Fibroblast of lung (primary cell): ENCODE data around the gene FBN1. TPM values are rescaled to one million over a fixed set of nuclear protein-coding genes. Genes with fewer than 3 reads are reported as not detected.

Source experiments
- DNase-seq, 2 donors: peaks; one replicate each; pipeline versions ENCODE4 v3.0.0 to v3.0.0-alpha.2; 2010; ENCODE audit warnings: low read depth in 2 of 2
- H2AFZ ChIP-seq: 2 replicates; pipeline ENCODE4 v1.5.1; 2012; ENCODE audit warnings: low read length, control low read depth, inconsistent platforms
- H3K27ac ChIP-seq: 2 replicates; pipeline ENCODE4 v1.5.1; 2011; ENCODE audit warnings: low read length, control low read depth; ENCODE audit not compliant: insufficient read depth
- H3K27me3 ChIP-seq: 2 replicates; pipeline ENCODE4 v1.5.1; 2011; ENCODE audit warnings: mild to moderate bottlenecking, low read length; ENCODE audit not compliant: control insufficient read depth, insufficient read depth
- H3K36me3 ChIP-seq: 2 replicates; pipeline ENCODE4 v1.5.1; 2011; ENCODE audit warnings: low read length; ENCODE audit not compliant: control insufficient read depth, insufficient read depth
- H3K4me1 ChIP-seq: 2 replicates; pipeline ENCODE4 v1.5.1; 2011; ENCODE audit warnings: low read length; ENCODE audit not compliant: control insufficient read depth, insufficient read depth; ENCODE audit errors: extremely low read depth
- H3K4me2 ChIP-seq: 2 replicates; pipeline ENCODE4 v1.5.1; 2011; ENCODE audit warnings: low read length, control low read depth; ENCODE audit not compliant: insufficient read depth; ENCODE audit errors: extremely low read depth
- H3K4me3 ChIP-seq, 4 experiments: fragments of 200-600 bp in 1 of 4; sonication (generic) in 1 of 4; replicated peaks in 1 of 4; 2 replicates each; pipeline ENCODE4 v1.5.1; 2011 to 2016; ENCODE audit warnings: low read length in 4 of 4, low read depth in 3 of 4, mild to moderate bottlenecking in 3 of 4, control low read depth in 2 of 4, inconsistent platforms in 1 of 4, mixed read lengths in 1 of 4; ENCODE audit not compliant: insufficient read depth in 1 of 4; ENCODE audit errors: control extremely low read depth in 1 of 4
- H3K79me2 ChIP-seq: 2 replicates; pipeline ENCODE4 v1.5.1; 2012; ENCODE audit warnings: mild to moderate bottlenecking, low read length, inconsistent platforms; ENCODE audit not compliant: control insufficient read depth, insufficient read depth
- H3K9ac ChIP-seq: 2 replicates; pipeline ENCODE4 v1.5.1; 2011; ENCODE audit warnings: mild to moderate bottlenecking, low read length, control low read depth; ENCODE audit not compliant: insufficient read depth
- H3K9me3 ChIP-seq: 2 replicates; pipeline ENCODE4 v1.5.1; 2012; ENCODE audit warnings: low read depth, low read length; ENCODE audit not compliant: control insufficient read depth, insufficient read depth
- H4K20me1 ChIP-seq: 2 replicates; pipeline ENCODE4 v1.5.1; 2011; ENCODE audit warnings: low read length; ENCODE audit not compliant: control insufficient read depth, insufficient read depth; ENCODE audit errors: extremely low read depth
- EZH2 ChIP-seq: IDR thresholded peaks from 2 replicates; pipeline ENCODE4 v1.5.1; 2012; ENCODE audit warnings: low read length, control low read depth, mild to moderate bottlenecking; ENCODE audit errors: missing control alignments
- polyA plus RNA-seq, 2 donors: library from polyadenylated mRNA; depleted of rRNA in 1 of 2; stranded (reverse) in 1 of 2; unstranded in 1 of 2; fragments of >200 nt; gene quantifications; 2 replicates each; pipeline ENCODE4 v1.2.1, GENCODE V29; 2011 to 2012; ENCODE audit warnings: missing spikeins in 1 of 2
- total RNA-seq: library from RNA; depleted of rRNA; stranded (reverse); fragments of >200 nt; gene quantifications from 2 replicates; pipeline ENCODE4 v1.2.1, GENCODE V29; 2014
- TF ChIP-seq, protein P1 (sequence below), 2 donors: IDR thresholded peaks in 1 of 2; conservative IDR thresholded peaks in 1 of 2; 1 replicate in 1 of 2; 2 replicates in 1 of 2; pipeline ENCODE4 v1.5.1; 2011 to 2012; ENCODE audit warnings: low read length in 2 of 2, control low read depth in 1 of 2, inconsistent platforms in 1 of 2, low read depth in 1 of 2, mild to moderate bottlenecking in 1 of 2

The FBN1 gene
- total and polyA plus RNA-seq, 2 donors (not counting 1 experiment from before 2014, with no cell fraction given) = 368 to 446 TPM

- Histone ChIP-seq H3K27me3 (no peaks in the 10 kb centered on the region), H3K79me2 (no peaks in the 10 kb centered on the region), H4K20me1 (no peaks in the 10 kb centered on the region), H2AFZ (no peak overlapping the region), H3K9ac (no peak overlapping the region), H3K9me3 (no peaks in the 10 kb centered on the region), H3K4me1 (peaks cover 8% of the 10 kb centered on the region), H3K36me3 (peaks cover 6% of the 10 kb centered on the region), H3K27ac (no peak overlapping the region), H3K4me2 (no peak overlapping the region), H3K4me3 (no peak overlapping the region)
- DNase-seq = no peak
- TF ChIP-seq, protein P1, sequence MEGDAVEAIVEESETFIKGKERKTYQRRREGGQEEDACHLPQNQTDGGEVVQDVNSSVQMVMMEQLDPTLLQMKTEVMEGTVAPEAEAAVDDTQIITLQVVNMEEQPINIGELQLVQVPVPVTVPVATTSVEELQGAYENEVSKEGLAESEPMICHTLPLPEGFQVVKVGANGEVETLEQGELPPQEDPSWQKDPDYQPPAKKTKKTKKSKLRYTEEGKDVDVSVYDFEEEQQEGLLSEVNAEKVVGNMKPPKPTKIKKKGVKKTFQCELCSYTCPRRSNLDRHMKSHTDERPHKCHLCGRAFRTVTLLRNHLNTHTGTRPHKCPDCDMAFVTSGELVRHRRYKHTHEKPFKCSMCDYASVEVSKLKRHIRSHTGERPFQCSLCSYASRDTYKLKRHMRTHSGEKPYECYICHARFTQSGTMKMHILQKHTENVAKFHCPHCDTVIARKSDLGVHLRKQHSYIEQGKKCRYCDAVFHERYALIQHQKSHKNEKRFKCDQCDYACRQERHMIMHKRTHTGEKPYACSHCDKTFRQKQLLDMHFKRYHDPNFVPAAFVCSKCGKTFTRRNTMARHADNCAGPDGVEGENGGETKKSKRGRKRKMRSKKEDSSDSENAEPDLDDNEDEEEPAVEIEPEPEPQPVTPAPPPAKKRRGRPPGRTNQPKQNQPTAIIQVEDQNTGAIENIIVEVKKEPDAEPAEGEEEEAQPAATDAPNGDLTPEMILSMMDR (conservative IDR thresholded peaks at IDR 0.05 in 1 of 2, IDR thresholded peaks at IDR 0.05 in 1 of 2; ENCODE audit: low read depth in 1 of 2, low read length in 2 of 2) = no peak
- TF ChIP-seq EZH2 = no peak
These were observed 195.8 kb downstream of the FBN1 start for GRCh38 chr15:48449734-48450133.

DNA sequence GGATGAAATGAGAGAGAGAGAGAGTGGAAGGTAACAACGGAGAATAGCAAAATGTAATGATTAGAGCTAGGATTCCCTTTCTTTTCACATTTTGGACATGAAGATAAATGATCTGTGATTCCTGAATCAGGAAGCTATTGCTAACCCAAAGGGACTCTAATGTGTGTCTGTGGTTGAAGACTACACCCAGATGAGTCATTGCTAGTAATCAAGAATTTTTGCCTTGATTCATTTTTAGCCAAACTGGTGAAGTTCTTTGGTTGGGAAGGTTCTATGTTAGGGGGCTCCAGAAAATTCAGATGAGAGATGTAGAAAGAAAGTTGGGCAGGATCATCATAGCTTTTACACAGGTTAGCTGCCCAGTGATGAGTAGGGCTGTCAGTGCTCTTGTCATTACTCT is 197.9 kb downstream of the FBN1 start:
- no peaks in the 10 kb centered on the region for H3K9me3 ChIP-seq
- H3K9ac ChIP-seq = no peak overlapping the region
- peaks cover 8% of the 10 kb centered on the region for H3K36me3 ChIP-seq
- H3K27me3 ChIP-seq = no peaks in the 10 kb centered on the region
- no peak overlapping the region for H2AFZ ChIP-seq
- H3K4me1 ChIP-seq = peaks cover 8% of the 10 kb centered on the region
- no peaks in the 10 kb centered on the region for H3K79me2 ChIP-seq
- H3K4me3 ChIP-seq = no peak overlapping the region
- no peaks in the 10 kb centered on the region for H4K20me1 ChIP-seq
- peak overlapping the region; percentile 40 for H3K27ac ChIP-seq
- H3K4me2 ChIP-seq = peak overlapping the region; percentile 7
- peak; percentile 78 to 88 for DNase-seq
- no peak for TF ChIP-seq EZH2
- TF ChIP-seq, protein P1 (conservative IDR thresholded peaks at IDR 0.05 in 1 of 2, IDR thresholded peaks at IDR 0.05 in 1 of 2; ENCODE audit: low read depth in 1 of 2, low read length in 2 of 2) = no peak

DNA sequence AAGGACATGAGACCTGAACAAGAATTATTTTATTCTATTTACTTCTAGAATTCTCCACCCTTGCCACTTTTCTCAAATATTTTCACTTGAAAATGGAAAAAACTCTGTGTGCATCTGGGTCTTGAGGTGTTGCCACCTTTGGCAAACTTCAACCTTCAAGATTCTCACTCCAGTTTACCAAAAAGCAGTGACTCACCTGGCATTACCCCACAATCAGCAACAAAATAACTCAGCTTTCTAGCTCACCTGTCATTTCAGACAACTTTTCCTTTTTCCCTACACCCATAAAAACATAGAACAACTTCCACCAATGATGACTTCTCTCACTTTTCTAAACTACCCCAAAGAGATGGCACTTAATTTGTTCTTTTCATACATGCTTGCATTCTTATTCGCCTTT is 198.5 kb downstream of the FBN1 start:
- no peak overlapping the region for H3K4me2 ChIP-seq
- H4K20me1 ChIP-seq = no peaks in the 10 kb centered on the region
- H3K9ac ChIP-seq = no peak overlapping the region
- no peak for TF ChIP-seq EZH2
- TF ChIP-seq, protein P1 (conservative IDR thresholded peaks at IDR 0.05 in 1 of 2, IDR thresholded peaks at IDR 0.05 in 1 of 2; ENCODE audit: low read depth in 1 of 2, low read length in 2 of 2) = no peak
- no peak overlapping the region for H3K4me3 ChIP-seq
- no peak overlapping the region for H3K27ac ChIP-seq
- H3K79me2 ChIP-seq = no peaks in the 10 kb centered on the region
- no peak overlapping the region for H2AFZ ChIP-seq
- H3K27me3 ChIP-seq = no peaks in the 10 kb centered on the region
- H3K9me3 ChIP-seq = no peaks in the 10 kb centered on the region
- no peak for DNase-seq
- peaks cover 8% of the 10 kb centered on the region for H3K4me1 ChIP-seq
- H3K36me3 ChIP-seq = peaks cover 7% of the 10 kb centered on the region
